Liver (tissue), 9 donors: ENCODE measurements around the gene B3GNT5. TPM values are rescaled to one million over a fixed set of nuclear protein-coding genes. Genes with fewer than 3 reads are reported as not detected.

Experiments
- DNase-seq: peaks from one replicate; pipeline ENCODE4 v3.0.0-alpha.2; 2017; ENCODE audit warnings: low spot score
- H3K27ac ChIP-seq, 2 donors: one replicate each; pipeline ENCODE4 v1.7.0; 2013; ENCODE audit warnings: inconsistent platforms in 2 of 2, low read length in 2 of 2, control low read depth in 1 of 2, low read depth in 1 of 2, mild to moderate bottlenecking in 1 of 2
- H3K27me3 ChIP-seq, 4 donors: one replicate each; pipeline versions ENCODE4 v1.6.1 to v1.7.0; 2013; ENCODE audit warnings: low read length in 3 of 4, inconsistent platforms in 1 of 4, mild to moderate bottlenecking in 1 of 4, moderate library complexity in 1 of 4; ENCODE audit not compliant: control insufficient read depth in 4 of 4, insufficient read depth in 4 of 4
- H3K36me3 ChIP-seq, 4 donors: one replicate each; pipeline versions ENCODE4 v1.6.1 to v1.7.0; 2013; ENCODE audit warnings: low read length in 3 of 4, mild to moderate bottlenecking in 3 of 4, low read depth in 1 of 4, moderate library complexity in 1 of 4; ENCODE audit not compliant: control insufficient read depth in 4 of 4, insufficient read depth in 3 of 4
- H3K4me1 ChIP-seq, 4 donors: one replicate each; pipeline versions ENCODE4 v1.6.1 to v1.7.0; 2013; ENCODE audit warnings: low read length in 3 of 4, mild to moderate bottlenecking in 3 of 4, moderate library complexity in 1 of 4; ENCODE audit not compliant: control insufficient read depth in 4 of 4, insufficient read depth in 4 of 4
- H3K4me3 ChIP-seq, 3 donors: one replicate each; pipeline versions ENCODE4 v1.6.1 to v1.7.0; 2013; ENCODE audit warnings: low read length in 3 of 3, control low read depth in 1 of 3, low read depth in 1 of 3, mild to moderate bottlenecking in 1 of 3
- H3K9ac ChIP-seq, 2 donors: one replicate each; pipeline ENCODE4 v1.7.0; 2013; ENCODE audit warnings: low read length in 2 of 2, mild to moderate bottlenecking in 2 of 2, moderate library complexity in 2 of 2, control low read depth in 1 of 2, low read depth in 1 of 2
- H3K9me3 ChIP-seq, 4 donors: one replicate each; pipeline versions ENCODE4 v1.6.1 to v1.7.0; 2013; ENCODE audit warnings: low read length in 3 of 4; ENCODE audit not compliant: control insufficient read depth in 4 of 4
- ATF3 ChIP-seq: IDR thresholded peaks from 2 replicates; pipeline ENCODE4 v1.6.1; 2016; ENCODE audit warnings: antibody characterized with exemption
- CTCF ChIP-seq: fragments of 150-350 bp; IDR thresholded peaks from 2 replicates; pipeline ENCODE4 v1.5.1; 2017; ENCODE audit warnings: improper control_type of control experiment, low read depth, low read length; ENCODE audit not compliant: missing input control
- EGR1 ChIP-seq, 2 donors: IDR thresholded peaks; 2 replicates each; pipeline ENCODE4 v1.6.1; 2016 to 2018; ENCODE audit warnings: antibody characterized with exemption in 2 of 2, low read depth in 2 of 2
- FOXA1 ChIP-seq: IDR thresholded peaks from 2 replicates; pipeline ENCODE4 v1.6.1; 2016; ENCODE audit warnings: antibody characterized with exemption
- FOXA2 ChIP-seq: IDR thresholded peaks from 2 replicates; pipeline ENCODE4 v1.6.1; 2016; ENCODE audit warnings: antibody characterized with exemption
- HNF4A ChIP-seq, 2 donors: conservative IDR thresholded peaks; 2 replicates each; pipeline ENCODE4 v1.6.1; 2016; ENCODE audit warnings: antibody characterized with exemption in 2 of 2, mild to moderate bottlenecking in 2 of 2
- HNF4G ChIP-seq: IDR thresholded peaks from 2 replicates; pipeline ENCODE4 v1.6.1; 2016; ENCODE audit warnings: antibody characterized with exemption
- JUND ChIP-seq, 2 donors: IDR thresholded peaks; 2 replicates each; pipeline ENCODE4 v1.6.1; 2016; ENCODE audit warnings: antibody characterized with exemption in 2 of 2
- MAX ChIP-seq: IDR thresholded peaks from 2 replicates; pipeline ENCODE4 v1.6.1; 2016; ENCODE audit warnings: antibody characterized with exemption
- NR2F2 ChIP-seq: IDR thresholded peaks from 2 replicates; pipeline ENCODE4 v1.6.1; 2016; ENCODE audit warnings: antibody characterized with exemption
- RAD21 ChIP-seq, 2 donors: IDR thresholded peaks; 2 replicates each; pipeline ENCODE4 v1.6.1; 2016; ENCODE audit warnings: antibody characterized with exemption in 2 of 2, mild to moderate bottlenecking in 2 of 2
- REST ChIP-seq: IDR thresholded peaks from 2 replicates; pipeline ENCODE4 v1.6.1; 2016; ENCODE audit warnings: antibody characterized with exemption, mild to moderate bottlenecking
- RXRA ChIP-seq, 2 donors: IDR thresholded peaks; 2 replicates each; pipeline ENCODE4 v1.6.1; 2017 to 2018; ENCODE audit warnings: antibody characterized with exemption in 2 of 2, mild to moderate bottlenecking in 1 of 2
- SP1 ChIP-seq: IDR thresholded peaks from 2 replicates; pipeline ENCODE4 v1.6.1; 2018; ENCODE audit warnings: antibody characterized with exemption, mild to moderate bottlenecking
- YY1 ChIP-seq: IDR thresholded peaks from 2 replicates; pipeline ENCODE4 v1.6.1; 2016; ENCODE audit warnings: antibody characterized with exemption, mild to moderate bottlenecking
- WGBS: extraction: QIAGEN DNeasy Blood & Tissue Kit; methylation state at CpG from one replicate; pipeline ENCODE4 v1.1.7; 2013; 5-methylcytosine and 5-hydroxymethylcytosine counted together
- polyA plus RNA-seq, 2 donors: library from polyadenylated mRNA; stranded (reverse) in 1 of 2; unstranded in 1 of 2; fragments of 200-250 nt in 1 of 2; fragments of >200 nt in 1 of 2; fragmentation: Nextera tagmentation in 1 of 2; extraction: Ambion mirVana in 1 of 2; gene quantifications; one replicate each; pipeline versions ENCODE4 v1.2.1 to v1.2.3, GENCODE V29; 2013 to 2015
- total RNA-seq, 2 donors: library from RNA; depleted of rRNA; stranded (reverse); fragments of >200 nt; gene quantifications; one replicate each; pipeline ENCODE4 v1.2.3, GENCODE V29; 2014
- donor health status: healthy.
- donor health status: healthy.
- donor health status: healthy.
- donor health status: healthy.
- donor health status: healthy.

B3GNT5 gene
- total and polyA plus RNA-seq, 4 donors: 0.22 to 1.8 (median 0.53) TPM

GRCh38 chr3:183291497-183292031 lies 38.5 kb downstream of the B3GNT5 start (continued):
- TF ChIP-seq JUND (IDR thresholded peaks at IDR 0.05) (peak; percentile 37 to 74), ATF3 (no peak), HNF4A (conservative IDR thresholded peaks at IDR 0.05) (peak; percentile 67 to 76)

- WGBS: 92% methylated on average over 2 of the region's 2 CpGs
Observed at GRCh38 chr3:183293966-183294365, 40.9 kb downstream of the B3GNT5 start.

GRCh38 chr3:183295211-183295610 lies 42.2 kb downstream of the B3GNT5 start:
- no peaks in the 10 kb centered on the region for H3K36me3 ChIP-seq
- no peaks in the 10 kb centered on the region for H3K27me3 ChIP-seq
- no peak overlapping the region for H3K27ac ChIP-seq
- TF ChIP-seq HNF4A (conservative IDR thresholded peaks at IDR 0.05): peak; percentile 51 to 74
- TF ChIP-seq ATF3: peak; percentile 32
- peak in 1 of 2 donors; percentile 76 for TF ChIP-seq RXRA (IDR thresholded peaks at IDR 0.05)
- TF ChIP-seq YY1: peak; percentile 77
- TF ChIP-seq JUND (IDR thresholded peaks at IDR 0.05): peak in 1 of 2 donors; percentile 44
- TF ChIP-seq MAX: no peak
- TF ChIP-seq RAD21 (IDR thresholded peaks at IDR 0.05): peak in 1 of 2 donors; percentile 24
- peak; percentile 28 for TF ChIP-seq SP1
- TF ChIP-seq REST: no peak
- H3K9ac ChIP-seq: no peak overlapping the region
- WGBS: 23% methylated on average over 3 of the region's 3 CpGs
- H3K4me3 ChIP-seq: no peak overlapping the region
- no peak for DNase-seq
- H3K4me1 ChIP-seq: peaks cover 2 to 9% (median 4%) of the 10 kb centered on the region in 4 donors
- no peaks in the 10 kb centered on the region for H3K9me3 ChIP-seq

More at GRCh38 chr3:183293966-183294365, 40.9 kb downstream of the B3GNT5 start:
- no peak for DNase-seq
- no peak overlapping the region for H3K27ac ChIP-seq
- H3K4me3 ChIP-seq: no peak overlapping the region
- no peak overlapping the region for H3K9ac ChIP-seq
- TF ChIP-seq MAX (no peak), RXRA (IDR thresholded peaks at IDR 0.05) (no peak), FOXA2 (no peak), CTCF (no peak), ATF3 (no peak), NR2F2 (no peak), HNF4G (no peak), FOXA1 (no peak), EGR1 (IDR thresholded peaks at IDR 0.05; ENCODE audit: low read depth in 2 of 2) (no peak)
- H3K4me1 ChIP-seq: peaks cover 2 to 9% (median 4%) of the 10 kb centered on the region in 4 donors
- no peaks in the 10 kb centered on the region for H3K27me3 ChIP-seq
- no peaks in the 10 kb centered on the region for H3K9me3 ChIP-seq
- no peaks in the 10 kb centered on the region for H3K36me3 ChIP-seq
